Breast epithelium (tissue), 4 donors: ENCODE measurements around the gene ITGA3. TPM values are rescaled to one million over a fixed set of nuclear protein-coding genes. Genes with fewer than 3 reads are reported as not detected.

ENCODE experiments used
- DNase-seq, 2 donors: peaks; one replicate each; pipeline ENCODE4 v3.0.0-alpha.2; 2019; ENCODE audit warnings: low spot score in 2 of 2
- H3K27ac ChIP-seq, 2 donors: fragments of 200-600 bp; sonication (generic) in 1 of 2; one replicate each; pipeline ENCODE4 v1.5.1; 2016 to 2019; ENCODE audit warnings: mild to moderate bottlenecking in 1 of 2
- H3K27me3 ChIP-seq, 2 donors: fragments of 200-600 bp; sonication (generic) in 1 of 2; one replicate each; pipeline versions ENCODE4 v1.5.1 to v1.6.0; 2017 to 2019; ENCODE audit warnings: control low read depth in 1 of 2, mild to moderate bottlenecking in 1 of 2
- H3K36me3 ChIP-seq: fragments of 200-600 bp; one replicate; pipeline ENCODE4 v1.5.1; 2019
- H3K4me1 ChIP-seq, 2 donors: fragments of 200-600 bp; sonication (generic); one replicate each; pipeline ENCODE4 v1.5.1; 2016 to 2019; ENCODE audit warnings: control low read depth in 1 of 2
- H3K4me3 ChIP-seq, 3 donors: fragments of 200-600 bp; sonication (generic); 1 replicate in 2 of 3; 2 replicates in 1 of 3; pipeline ENCODE4 v1.5.1; 2016 to 2019; ENCODE audit warnings: mild to moderate bottlenecking in 3 of 3, moderate library complexity in 2 of 3
- H3K9me3 ChIP-seq, 2 donors: fragments of 200-600 bp; sonication (generic) in 1 of 2; one replicate each; pipeline ENCODE4 v1.5.1; 2016 to 2019; ENCODE audit warnings: control low read depth in 1 of 2
- CTCF ChIP-seq, 3 donors: fragments of 450-650 bp; IDR thresholded peaks; one replicate each; pipeline ENCODE4 v1.5.1; 2016 to 2017; ENCODE audit warnings: antibody characterized with exemption in 3 of 3, mild to moderate bottlenecking in 3 of 3, moderate library complexity in 3 of 3
- POLR2A ChIP-seq: fragments of 450-650 bp; IDR thresholded peaks from one replicate; pipeline ENCODE4 v1.6.1; 2016; ENCODE audit warnings: antibody characterized with exemption, mild to moderate bottlenecking, moderate library complexity
- POLR2AphosphoS5 ChIP-seq, 3 donors: sonication (generic); formaldehyde crosslinking; IDR thresholded peaks; one replicate each; pipeline ENCODE4 v1.6.1; 2017; ENCODE audit warnings: antibody characterized with exemption in 3 of 3
- intact Hi-C: fragments of 100-400 bp; cut with DNase I; formaldehyde crosslinking; loops from one replicate; pipeline ENCODE4 v1.15.1; 2023; ENCODE audit warnings: low total_unique reads
- total RNA-seq, 3 donors: library from RNA; depleted of rRNA; stranded (reverse); fragments of >200 nt; gene quantifications; one replicate each; pipeline ENCODE4 v1.1.0, GENCODE V29; 2016

The ITGA3 gene
- 10 to 100 TPM; 10.6 to 67.6 (median 48.5) TPM for total RNA-seq

GRCh38 chr17:50055426-50056216, at the start of gene ITGA3:
Gene ITGA3, plus strand, starts transcription at chr17:50056110. Its CDS starts 330 bp downstream, at chr17:50056440.
- H3K27ac ChIP-seq, result peak within 1 kb of the TSS; percentile 96 to 99
- no peaks in the 10 kb centered on the region for H3K9me3 ChIP-seq
- intact Hi-C loops, result no loop called here
- no peaks in the 10 kb centered on the region for H3K27me3 ChIP-seq
- H3K4me1 ChIP-seq, result peaks cover 11 to 13% of the 10 kb centered on the region in 2 donors
- peak within 1 kb of the TSS; percentile 59 to 94 (median 88) for H3K4me3 ChIP-seq
- H3K36me3 ChIP-seq, result no peaks in the 10 kb centered on the region
- TF ChIP-seq CTCF (IDR thresholded peaks at IDR 0.05) (no peak), POLR2A (no peak), POLR2AphosphoS5 (IDR thresholded peaks at IDR 0.05) (peak in 1 of 3 donors; percentile 41)
- DNase-seq, result peak; percentile 76 to 84

GRCh38 chr17:50009282-50009681, 46.6 kb upstream of the ITGA3 start:
- no peak overlapping the region for H3K4me3 ChIP-seq
- no peaks in the 10 kb centered on the region for H3K36me3 ChIP-seq
- peaks cover 21 to 24% of the 10 kb centered on the region in 2 donors for H3K9me3 ChIP-seq
- H3K27ac ChIP-seq, result no peak overlapping the region
- intact Hi-C loops, result no loop called here
- no peak for TF ChIP-seq POLR2AphosphoS5 (IDR thresholded peaks at IDR 0.05)
- no peak for TF ChIP-seq CTCF (IDR thresholded peaks at IDR 0.05)
- no peak for TF ChIP-seq POLR2A
- no peak for DNase-seq
- no peaks in the 10 kb centered on the region for H3K27me3 ChIP-seq
- no peaks in the 10 kb centered on the region for H3K4me1 ChIP-seq

GRCh38 chr17:50013079-50013478, 42.8 kb upstream of the ITGA3 start:
- Histone ChIP-seq H3K4me1 (no peaks in the 10 kb centered on the region), H3K9me3 (peaks cover 23 to 25% of the 10 kb centered on the region in 2 donors), H3K36me3 (no peaks in the 10 kb centered on the region), H3K27ac (no peak overlapping the region), H3K27me3 (no peaks in the 10 kb centered on the region), H3K4me3 (no peak overlapping the region)
- TF ChIP-seq POLR2AphosphoS5 (IDR thresholded peaks at IDR 0.05), result no peak
- no peak for TF ChIP-seq CTCF (IDR thresholded peaks at IDR 0.05)
- no peak for TF ChIP-seq POLR2A
- intact Hi-C loops, result no loop called here
- no peak for DNase-seq

GRCh38 chr17:50014471-50015088, 41.3 kb upstream of the ITGA3 start:
- H3K4me3 ChIP-seq, result no peak overlapping the region
- intact Hi-C loops, result no loop called here

More at GRCh38 chr17:50014471-50015088, 41.3 kb upstream of the ITGA3 start:
- Histone ChIP-seq H3K27ac (no peak overlapping the region), H3K9me3 (peaks cover 8 to 23% of the 10 kb centered on the region in 2 donors), H3K27me3 (no peaks in the 10 kb centered on the region), H3K36me3 (no peaks in the 10 kb centered on the region), H3K4me1 (no peaks in the 10 kb centered on the region)
- TF ChIP-seq CTCF (IDR thresholded peaks at IDR 0.05) (no peak), POLR2AphosphoS5 (IDR thresholded peaks at IDR 0.05) (no peak)
- DNase-seq, result no peak
